ENCODE results near the gene RBM8A.

RBM8A gene

GRCh38 chr1:145912128-145912641 lies 15.1 kb downstream of the RBM8A start:
- DNase-seq = no peak

- no peak for DNase-seq
Observed at GRCh38 chr1:145908653-145909052, 18.6 kb downstream of the RBM8A start.

GRCh38 chr1:145906954-145907753 lies 20.1 kb downstream of the RBM8A start:
- no peak for DNase-seq

GRCh38 chr1:145901312-145902021 lies 25.8 kb downstream of the RBM8A start:
- DNase-seq = no peak

- no peak for DNase-seq
Observed at GRCh38 chr1:145898756-145899155, 28.5 kb downstream of the RBM8A start.

- DNase-seq = no peak
Observed at GRCh38 chr1:145897969-145898368, 29.3 kb downstream of the RBM8A start.

GRCh38 chr1:145895471-145895870 lies 31.8 kb downstream of the RBM8A start:
- no peak for DNase-seq

- no peak for DNase-seq
Observed at GRCh38 chr1:145893306-145894055, 33.8 kb downstream of the RBM8A start.

GRCh38 chr1:145892486-145893087 lies 34.7 kb downstream of the RBM8A start:
- no peak for DNase-seq

- DNase-seq = peak; percentile 96 to 99
Observed at GRCh38 chr1:145891587-145892485, 35.4 kb downstream of the RBM8A start.

- DNase-seq = no peak
Observed at GRCh38 chr1:145891143-145891542, 36.1 kb downstream of the RBM8A start.

GRCh38 chr1:145889722-145890121 lies 37.6 kb downstream of the RBM8A start:
- DNase-seq = no peak

GRCh38 chr1:145887631-145888030 lies 39.7 kb downstream of the RBM8A start:
- DNase-seq = no peak

GRCh38 chr1:145886816-145887215 lies 40.5 kb downstream of the RBM8A start:
- DNase-seq = no peak

GRCh38 chr1:145886390-145886789 lies 40.9 kb downstream of the RBM8A start:
- DNase-seq = no peak

GRCh38 chr1:145885738-145886287 lies 41.5 kb downstream of the RBM8A start, which contains the start of gene ANKRD35:
Gene ANKRD35 (minus strand): TSS chr1:145885866. CDS start chr1:145885758, 108 bp downstream.
- DNase-seq = peak in 1 of 2 experiments; percentile 35

GRCh38 chr1:145884675-145885074 lies 42.6 kb downstream of the RBM8A start:
- no peak for DNase-seq

- DNase-seq = no peak
Observed at GRCh38 chr1:145879775-145880174, 47.5 kb downstream of the RBM8A start.

GRCh38 chr1:145878724-145879123 lies 48.6 kb downstream of the RBM8A start:
- DNase-seq = no peak

GRCh38 chr1:145877923-145878486 lies 49.3 kb downstream of the RBM8A start:
- DNase-seq = no peak

- DNase-seq = no peak
Observed at GRCh38 chr1:145874646-145875045, 52.6 kb downstream of the RBM8A start.

Data from SW 1271 (cell line).